ENCODE measurements around the gene ETS1.

Gene ETS1

DNA sequence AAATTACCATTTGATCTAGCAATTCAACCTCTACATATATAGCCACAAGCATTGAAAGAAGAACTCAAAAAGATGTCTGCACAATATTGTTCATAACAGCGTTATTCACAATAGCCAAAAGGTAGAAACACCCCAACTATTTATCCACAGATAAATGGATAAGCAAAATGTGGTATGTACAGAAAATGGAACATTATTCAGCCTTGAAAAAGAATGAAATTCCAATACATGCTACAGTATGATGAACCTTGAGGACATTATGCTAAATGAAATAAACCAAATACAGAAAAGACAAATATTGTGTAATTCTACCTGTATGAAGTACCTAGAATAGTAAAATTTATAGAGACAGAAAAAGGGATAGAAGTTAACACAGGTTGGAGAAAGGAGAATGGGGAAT lies 2.6 kb upstream of the ETS1 start:
- no peak for TF ChIP-seq CTCF (IDR thresholded peaks at IDR 0.05; ENCODE audit: low read depth, low read length)
- TF ChIP-seq MYC (IDR thresholded peaks at IDR 0.05; ENCODE audit: low read depth, low read length) = no peak
- no peak for TF ChIP-seq POLR2A (IDR thresholded peaks at IDR 0.05; ENCODE audit: extremely low read depth, insufficient read length)
- no peak for TF ChIP-seq MAX (IDR thresholded peaks at IDR 0.05; ENCODE audit: low read depth, low read length)
- no peak for DNase-seq (ENCODE audit: low read depth)
- no peak overlapping the region for H3K4me3 ChIP-seq (ENCODE audit: low read depth, low read length)

GRCh38 chr11:128588093-128588492 lies 735 bp upstream of the ETS1 start:
- TF ChIP-seq POLR2A (IDR thresholded peaks at IDR 0.05; ENCODE audit: extremely low read depth, insufficient read length) = no peak
- TF ChIP-seq MYC (IDR thresholded peaks at IDR 0.05; ENCODE audit: low read depth, low read length) = no peak
- no peak for TF ChIP-seq MAX (IDR thresholded peaks at IDR 0.05; ENCODE audit: low read depth, low read length)
- TF ChIP-seq CTCF (IDR thresholded peaks at IDR 0.05; ENCODE audit: low read depth, low read length) = no peak
- H3K4me3 ChIP-seq (ENCODE audit: low read depth, low read length) = no peak overlapping the region

DNA sequence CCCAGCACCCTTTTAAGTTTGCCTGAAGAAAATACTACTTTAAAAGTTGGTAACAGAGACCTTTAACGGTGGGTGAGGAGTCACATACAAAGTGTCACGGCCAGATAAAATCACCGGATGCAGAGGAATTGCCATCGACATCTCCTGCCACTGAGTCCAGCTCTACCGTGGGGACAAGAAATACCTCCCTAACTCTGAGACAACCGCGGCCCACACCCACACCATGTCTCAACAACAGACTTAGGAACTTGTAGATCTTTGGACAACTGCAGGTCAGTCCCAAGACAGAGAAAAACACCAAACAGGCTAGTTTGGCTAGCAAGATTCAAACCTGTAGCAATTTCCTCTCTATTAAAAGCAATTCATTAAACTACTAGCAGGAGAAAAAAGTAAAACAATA lies 669 bp downstream of the ETS1 start:
- DNase-seq (ENCODE audit: low read depth) = no peak
- TF ChIP-seq CTCF (IDR thresholded peaks at IDR 0.05; ENCODE audit: low read depth, low read length) = no peak
- no peak for TF ChIP-seq POLR2A (IDR thresholded peaks at IDR 0.05; ENCODE audit: extremely low read depth, insufficient read length)
- TF ChIP-seq MYC (IDR thresholded peaks at IDR 0.05; ENCODE audit: low read depth, low read length) = no peak
- TF ChIP-seq MAX (IDR thresholded peaks at IDR 0.05; ENCODE audit: low read depth, low read length) = no peak
- no peak overlapping the region for H3K4me3 ChIP-seq (ENCODE audit: low read depth, low read length)

More at GRCh38 chr11:128588093-128588492, 735 bp upstream of the ETS1 start:
- DNase-seq (ENCODE audit: low read depth) = no peak

GRCh38 chr11:128585498-128586238 lies 1.7 kb downstream of the ETS1 start:
- DNase-seq (ENCODE audit: low read depth) = no peak
- no peak for TF ChIP-seq MAX (IDR thresholded peaks at IDR 0.05; ENCODE audit: low read depth, low read length)
- no peak for TF ChIP-seq MYC (IDR thresholded peaks at IDR 0.05; ENCODE audit: low read depth, low read length)
- TF ChIP-seq CTCF (IDR thresholded peaks at IDR 0.05; ENCODE audit: low read depth, low read length) = no peak
- TF ChIP-seq POLR2A (IDR thresholded peaks at IDR 0.05; ENCODE audit: extremely low read depth, insufficient read length) = no peak
- no peak overlapping the region for H3K4me3 ChIP-seq (ENCODE audit: low read depth, low read length)

- DNase-seq (ENCODE audit: low read depth) = no peak
- H3K4me3 ChIP-seq (ENCODE audit: low read depth, low read length) = no peak overlapping the region
- TF ChIP-seq MAX (IDR thresholded peaks at IDR 0.05; ENCODE audit: low read depth, low read length) (no peak), MYC (IDR thresholded peaks at IDR 0.05; ENCODE audit: low read depth, low read length) (no peak), POLR2A (IDR thresholded peaks at IDR 0.05; ENCODE audit: extremely low read depth, insufficient read length) (no peak), CTCF (IDR thresholded peaks at IDR 0.05; ENCODE audit: low read depth, low read length) (no peak)
These were observed 3.1 kb downstream of the ETS1 start for GRCh38 chr11:128584253-128584652.
